GM13976 (cell line): ENCODE results near the gene EFNA3.

Source experiments
- DNase-seq: peaks from one replicate; pipeline ENCODE4 v3.0.0; 2012; ENCODE audit warnings: low spot score
- in situ Hi-C: fragments of 300-500 bp; cut with MboI; formaldehyde crosslinking; loops from one replicate; pipeline ENCODE4 v1.12.0; 2022; ENCODE audit warnings: low sequenced_read_pairs, mixed read lengths, inconsistent platforms; ENCODE audit not compliant: unreplicated experiment
- TF ChIP-seq, protein P1 (sequence below): IDR thresholded peaks from 2 replicates; pipeline ENCODE4 v1.5.1; 2012; ENCODE audit warnings: borderline replicate concordance, mild to moderate bottlenecking; ENCODE audit not compliant: insufficient read depth; ENCODE audit errors: extremely low read depth, missing control alignments, control extremely low read depth

EFNA3 gene

DNA sequence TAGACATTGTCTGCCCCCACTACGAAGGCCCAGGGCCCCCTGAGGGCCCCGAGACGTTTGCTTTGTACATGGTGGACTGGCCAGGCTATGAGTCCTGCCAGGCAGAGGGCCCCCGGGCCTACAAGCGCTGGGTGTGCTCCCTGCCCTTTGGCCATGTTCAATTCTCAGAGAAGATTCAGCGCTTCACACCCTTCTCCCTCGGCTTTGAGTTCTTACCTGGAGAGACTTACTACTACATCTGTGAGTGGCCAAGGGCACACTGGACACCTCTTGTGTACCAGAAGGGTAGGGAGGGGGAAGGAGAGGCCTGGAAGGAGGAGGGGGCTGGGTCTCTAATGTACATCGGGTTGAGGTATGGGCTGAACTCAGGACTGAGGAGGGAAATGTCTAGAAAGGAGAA lies 11.9 kb upstream of the EFNA3 start:
- DNase-seq = no peak
- TF ChIP-seq, protein P1, sequence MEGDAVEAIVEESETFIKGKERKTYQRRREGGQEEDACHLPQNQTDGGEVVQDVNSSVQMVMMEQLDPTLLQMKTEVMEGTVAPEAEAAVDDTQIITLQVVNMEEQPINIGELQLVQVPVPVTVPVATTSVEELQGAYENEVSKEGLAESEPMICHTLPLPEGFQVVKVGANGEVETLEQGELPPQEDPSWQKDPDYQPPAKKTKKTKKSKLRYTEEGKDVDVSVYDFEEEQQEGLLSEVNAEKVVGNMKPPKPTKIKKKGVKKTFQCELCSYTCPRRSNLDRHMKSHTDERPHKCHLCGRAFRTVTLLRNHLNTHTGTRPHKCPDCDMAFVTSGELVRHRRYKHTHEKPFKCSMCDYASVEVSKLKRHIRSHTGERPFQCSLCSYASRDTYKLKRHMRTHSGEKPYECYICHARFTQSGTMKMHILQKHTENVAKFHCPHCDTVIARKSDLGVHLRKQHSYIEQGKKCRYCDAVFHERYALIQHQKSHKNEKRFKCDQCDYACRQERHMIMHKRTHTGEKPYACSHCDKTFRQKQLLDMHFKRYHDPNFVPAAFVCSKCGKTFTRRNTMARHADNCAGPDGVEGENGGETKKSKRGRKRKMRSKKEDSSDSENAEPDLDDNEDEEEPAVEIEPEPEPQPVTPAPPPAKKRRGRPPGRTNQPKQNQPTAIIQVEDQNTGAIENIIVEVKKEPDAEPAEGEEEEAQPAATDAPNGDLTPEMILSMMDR = no peak
- in situ Hi-C loops = loop anchor here (10.0 to 25.0 kb wide), 2 partner anchors 402 to 504 kb away; partner anchors contain the start of genes CHRNB2 and UBE2Q1

DNA sequence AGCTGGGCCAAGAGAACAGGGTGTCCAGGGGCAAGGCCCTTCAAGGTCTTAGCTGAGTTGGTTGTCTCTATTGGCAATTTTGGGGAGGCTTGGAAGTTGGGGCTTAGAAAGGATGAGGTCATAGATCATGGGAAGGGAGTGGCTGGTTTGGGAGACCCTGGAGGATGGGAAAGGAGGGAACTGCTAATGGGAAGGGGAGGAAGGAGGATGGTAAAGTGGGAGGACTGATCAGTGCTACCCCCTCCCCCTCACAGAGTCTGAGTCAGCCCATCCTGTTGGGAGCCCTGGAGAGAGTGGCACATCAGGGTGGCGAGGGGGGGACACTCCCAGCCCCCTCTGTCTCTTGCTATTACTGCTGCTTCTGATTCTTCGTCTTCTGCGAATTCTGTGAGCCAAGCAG lies 10.0 kb upstream of the EFNA3 start:
- in situ Hi-C loops = loop anchor here (10.0 to 25.0 kb wide), 2 partner anchors 404 to 506 kb away; partner anchors contain the start of genes CHRNB2 and UBE2Q1
- DNase-seq = no peak
- TF ChIP-seq, protein P1 = no peak

DNA sequence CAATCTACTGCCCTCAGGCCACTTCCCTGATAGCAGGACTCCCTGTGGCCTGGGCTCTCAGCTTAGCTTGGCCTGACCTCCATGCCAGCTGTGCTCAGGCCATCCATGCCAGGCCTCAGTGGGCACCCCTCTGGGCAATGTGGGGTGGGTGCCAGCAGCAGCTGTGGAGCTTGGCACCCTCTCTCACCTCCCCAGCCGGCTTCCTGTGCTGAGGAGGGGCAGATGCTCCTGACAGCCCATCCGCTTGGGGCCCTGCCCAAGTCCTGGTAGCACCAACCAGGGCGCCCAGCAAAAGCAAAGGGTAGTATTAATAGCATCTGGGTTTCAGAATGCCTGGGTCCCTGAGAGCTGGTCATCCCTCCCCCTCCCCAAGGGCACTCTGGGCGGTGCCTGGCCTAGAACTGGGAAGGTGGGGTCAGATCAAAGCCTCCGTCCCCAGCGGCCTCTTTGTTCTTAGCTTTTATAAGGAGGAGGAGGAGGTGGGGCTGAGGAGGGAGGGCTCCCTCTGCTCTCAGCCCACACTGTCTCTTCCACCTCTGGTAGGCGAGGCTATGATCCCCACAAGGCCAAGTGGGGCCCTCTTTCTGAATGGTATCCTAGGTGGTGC lies 9.0 kb upstream of the EFNA3 start:
- DNase-seq = no peak
- in situ Hi-C loops = loop anchor here (10.0 to 25.0 kb wide), 2 partner anchors 405 to 507 kb away; partner anchors contain the start of genes CHRNB2 and UBE2Q1
- TF ChIP-seq, protein P1 = no peak

DNA sequence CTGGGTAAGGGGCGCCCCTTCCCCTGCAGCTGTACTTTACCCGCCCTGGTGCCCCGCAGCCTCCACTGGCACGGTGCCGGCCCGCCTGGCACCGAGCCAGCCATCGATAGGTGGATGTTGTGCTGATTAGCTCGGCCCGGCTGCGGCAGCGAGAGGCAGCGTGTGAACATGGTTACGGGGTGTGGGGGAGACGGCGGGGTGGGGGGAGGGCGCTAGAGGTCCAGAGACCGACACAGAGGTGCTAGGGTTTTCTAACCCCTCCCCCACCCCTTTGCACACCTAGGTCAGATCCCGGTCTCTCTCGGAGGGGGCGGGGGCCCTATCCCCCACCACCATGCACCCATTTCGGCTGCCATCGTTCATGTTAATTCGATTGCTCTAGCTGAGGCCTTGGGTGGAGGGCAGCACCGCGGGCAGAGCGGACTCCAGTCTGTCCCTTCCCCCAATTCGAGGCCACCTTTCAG lies 8.4 kb upstream of the EFNA3 start:
- in situ Hi-C loops = loop anchor here (25.0 kb wide), 1 partner anchor 508 kb away; the partner anchor contains the start of genes CHRNB2 and UBE2Q1
- TF ChIP-seq, protein P1 = no peak
- no peak for DNase-seq

DNA sequence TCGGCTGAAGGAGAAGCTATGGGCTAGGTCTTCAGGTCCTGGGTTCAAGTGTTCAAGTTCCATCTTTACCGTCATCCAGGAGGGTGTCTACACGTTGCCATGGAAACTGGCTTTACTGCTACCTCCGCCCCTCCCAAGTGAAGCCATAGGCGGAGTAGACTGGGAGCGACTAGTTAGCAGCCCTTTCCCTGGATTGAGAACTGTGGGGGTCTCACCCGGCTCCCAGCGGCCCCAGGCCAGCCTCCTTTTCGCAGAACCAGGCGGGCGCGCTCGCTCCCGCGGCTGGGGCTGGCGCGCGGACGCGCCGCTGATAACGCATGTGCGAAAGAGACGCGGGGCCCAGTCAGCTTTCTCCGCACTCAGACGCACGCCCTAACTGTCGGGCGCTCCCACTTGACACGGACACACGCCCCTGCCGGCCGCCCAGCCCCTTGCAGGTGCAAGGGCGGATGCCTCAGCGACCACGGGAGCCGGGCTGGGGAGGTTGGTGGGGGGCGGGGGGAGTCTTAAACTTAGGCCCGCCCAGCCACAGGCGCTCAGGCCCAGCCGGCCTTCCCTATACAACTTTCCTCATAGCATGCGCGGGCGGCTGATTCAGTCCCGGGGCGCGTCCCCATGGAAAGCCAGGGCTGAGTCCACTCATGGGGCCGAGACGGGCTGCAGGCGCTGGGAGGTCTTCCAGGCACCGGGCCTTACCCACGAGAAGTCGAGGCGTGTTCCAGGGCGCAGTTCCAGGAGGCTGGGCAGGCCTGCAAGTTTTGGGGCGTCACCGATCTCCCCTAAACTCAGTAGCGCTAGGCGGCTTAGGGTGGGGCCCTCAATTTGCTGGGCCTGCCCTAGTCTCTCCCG lies 7.7 kb upstream of the EFNA3 start:
- peak; percentile 85 for DNase-seq
- in situ Hi-C loops = loop anchor here (25.0 kb wide), 1 partner anchor 509 kb away; the partner anchor contains the start of genes CHRNB2 and UBE2Q1
- TF ChIP-seq, protein P1 = peak; percentile 19

DNA sequence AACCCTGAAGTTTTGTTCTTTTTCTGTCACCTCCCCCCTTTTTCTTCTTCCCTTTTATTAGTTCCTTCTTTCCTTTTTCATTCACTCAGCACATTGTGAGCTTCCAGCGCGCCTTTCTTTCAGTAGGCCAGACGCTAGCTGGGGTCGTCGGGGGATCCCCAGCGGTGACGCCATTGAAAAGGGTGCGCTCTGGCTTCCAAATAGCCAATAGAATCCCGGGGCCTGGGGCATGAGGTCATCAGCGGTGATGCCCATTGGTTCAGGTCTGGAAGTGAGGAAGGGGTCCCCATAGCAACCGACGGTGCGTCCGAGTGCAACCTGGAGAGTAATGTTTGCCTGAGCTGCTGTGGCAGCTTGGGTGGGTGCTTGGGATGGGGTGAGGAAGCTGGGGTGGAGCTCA lies 6.9 kb upstream of the EFNA3 start:
- TF ChIP-seq, protein P1 = no peak
- in situ Hi-C loops = loop anchor here (25.0 kb wide), 1 partner anchor 509 kb away; the partner anchor contains the start of genes CHRNB2 and UBE2Q1
- no peak for DNase-seq
